ENCODE results near the gene ZG16. TPM values are rescaled to one million over a fixed set of nuclear protein-coding genes. Genes with fewer than 3 reads are reported as not detected.

The ZG16 gene
- total and polyA plus RNA-seq, 2 of the 8 experiments (the other 6 are each of a cell fraction or from before 2014, with no cell fraction given), result not detected

GRCh38 chr16:29806099-29806579 lies 28.1 kb downstream of the ZG16 start, which contains the start of gene MAZ:
Gene MAZ, plus strand, starts transcription at chr16:29806529. Its CDS starts 173 bp downstream, at chr16:29806702.
- Histone ChIP-seq H3K79me1 (ENCODE audit: low read depth, low read length) (no peaks in the 10 kb centered on the region), H3K9me3 (ENCODE audit: insufficient read depth in 2 of 2, low read depth in 1 of 2, low read length in 1 of 2) (no peaks in the 10 kb centered on the region), H4K5ac (ENCODE audit: insufficient read length, low read depth, low read length) (peak within 1 kb of the TSS; percentile 65), H2BK5ac (ENCODE audit: low read depth, low read length) (peak within 1 kb of the TSS; percentile 92), H3K9ac (replicated peaks in 1 of 4; ENCODE audit: extremely low read depth in 1 of 4, low read depth in 3 of 4, low read length in 3 of 4) (peak within 1 kb of the TSS; percentile 24 to 82 (median 78)), H4K20me1 (replicated peaks in 1 of 2; ENCODE audit: control insufficient read depth in 1 of 2, insufficient read depth in 2 of 2, low read length in 2 of 2) (peaks cover 15 to 26% of the 10 kb centered on the region in 2 experiments), H3K18ac (ENCODE audit: extremely low read depth, low read length) (peak within 1 kb of the TSS; percentile 86), H3K23me2 (ENCODE audit: low read depth, low read length) (peaks cover 13% of the 10 kb centered on the region; the same call in 1 of the 2 replicates), H3K23ac (ENCODE audit: insufficient read length) (no peak within 1 kb of the TSS), H2BK12ac (ENCODE audit: low read depth, low read length) (0 out of 2 replicates have a peak within 1 kb of the TSS, but pooled peaks have one; percentile 12), H4K8ac (ENCODE audit: extremely low read depth, insufficient read depth, low read length) (peak within 1 kb of the TSS; percentile 74), H2AFZ (ENCODE audit: low read length) (no peak within 1 kb of the TSS), H2BK120ac (replicated peaks; ENCODE audit: low read depth, low read length) (no peak within 1 kb of the TSS), H3K36me3 (ENCODE audit: control insufficient read depth in 2 of 4, insufficient read depth in 4 of 4, low read length in 3 of 4) (peaks cover 20 to 53% (median 27%) of the 10 kb centered on the region in 4 experiments), H4K91ac (replicated peaks; ENCODE audit: insufficient read length, low read length) (peak within 1 kb of the TSS; percentile 88), H3K27me3 (replicated peaks in 1 of 4; ENCODE audit: control insufficient read depth in 3 of 4, extremely low read depth in 1 of 4, insufficient read depth in 3 of 4, low read length in 3 of 4) (no peaks in the 10 kb centered on the region), H3K4me3 (ENCODE audit: extremely low read depth in 1 of 4, insufficient read depth in 2 of 4, low read depth in 3 of 4, low read length in 4 of 4) (peak within 1 kb of the TSS; percentile 54 to 85 (median 70)), H2BK15ac (ENCODE audit: low read length) (no peak within 1 kb of the TSS; the same call in 1 of the 2 replicates), H3K4me1 (replicated peaks in 1 of 4; ENCODE audit: control insufficient read depth in 3 of 4, insufficient read depth in 4 of 4, low read length in 3 of 4) (peaks cover 0 to 37% (median 27%) of the 10 kb centered on the region in 4 experiments; a peak in 6 of 7 replicates), H3K79me2 (ENCODE audit: control insufficient read depth in 1 of 2, insufficient read depth in 2 of 2, low read length in 2 of 2) (peaks cover 7 to 22% of the 10 kb centered on the region in 2 experiments), H2AK5ac (ENCODE audit: low read depth, low read length) (no peak within 1 kb of the TSS), H3K4ac (replicated peaks; ENCODE audit: insufficient read length, low read depth, low read length) (peak within 1 kb of the TSS; percentile 92), H2BK20ac (ENCODE audit: low read length) (no peak within 1 kb of the TSS), H3K27ac (ENCODE audit: low read depth, low read length) (peak within 1 kb of the TSS; percentile 67; the same call in 1 of the 2 replicates), H3K14ac (ENCODE audit: insufficient read length) (no peak within 1 kb of the TSS), H3K4me2 (ENCODE audit: insufficient read depth in 1 of 2, low read depth in 2 of 2, low read length in 2 of 2) (peak within 1 kb of the TSS; percentile 91 to 95), H3K56ac (replicated peaks; ENCODE audit: insufficient read length, low read depth, low read length) (peak within 1 kb of the TSS; percentile 48)
- CTCF ChIA-PET (ENCODE audit: partially characterized antibody), result interaction anchor here (1.4 to 4.4 kb wide), 3 partner anchors 12 to 35 kb away, joined by 3 to 30 read pairs (median 15); partner anchors contain the start of genes KIF22, MVP and PAGR1
- FAIRE-seq (no peak), DNase-seq (ENCODE audit: low read depth in 1 of 2, low spot score in 2 of 2) (no peak)
- TF ChIP-seq CEBPB (IDR thresholded peaks at IDR 0.05; ENCODE audit: low read depth, low read length) (no peak), SAP30 (IDR thresholded peaks at IDR 0.05; ENCODE audit: insufficient read depth, insufficient replicate concordance, low read length) (no peak), POLR2AphosphoS5 (IDR thresholded peaks at IDR 0.05; ENCODE audit: low read depth, low read length) (peak; percentile 7; the same call in 1 of the 2 replicates), HDAC2 (IDR thresholded peaks at IDR 0.05; ENCODE audit: borderline replicate concordance in 1 of 2, low read depth in 2 of 2, low read length in 2 of 2) (no peak), KDM1A (IDR thresholded peaks at IDR 0.05; ENCODE audit: borderline replicate concordance, low read length) (no peak)
- no CpG with 5 or more reads among the region's 67 CpGs for WGBS, 2 experiments (ENCODE audit: extremely low coverage in 1 of 2, insufficient coverage in 1 of 2, insufficient read length in 1 of 2, insufficient replicate concordance in 2 of 2, low coverage in 1 of 2, low lambda C conversion rate in 2 of 2, missing lambda C conversion rate in 1 of 2)
- POLR2A ChIA-PET (ENCODE audit: partially characterized antibody), result interaction anchor here (0.5 to 3.9 kb wide), 13 partner anchors 8 to 685 kb away, joined by 3 to 41 read pairs (median 5); partner anchors contain the start of genes MVP and PAGR1
